GM12878 (cell line): ENCODE results near the gene KDM5C. TPM values are rescaled to one million over a fixed set of nuclear protein-coding genes. Genes with fewer than 3 reads are reported as not detected.

Experiments
- ATAC-seq: fragments of 200-7000 bp; cut with Tn5 transposase; 3 replicates; pipeline ENCODE4 v1.9.1; 2020; ENCODE audit warnings: mild to moderate bottlenecking, moderate library complexity
- BruUV-seq: library from RNA; stranded (reverse); fragments of 400-500 nt; replicated peaks from 2 replicates; lab custom pipeline; 2021; lab: Mats Ljungman, UMichigan
- CTCF ChIA-PET: fragments of 300-600 bp; sonication (Branson Sonifier 250); formaldehyde crosslinking; extraction: SDS; loops from one replicate; lab custom pipeline; 2021; ENCODE audit warnings: inconsistent platforms; lab: Yijun Ruan, JAX
- POLR2A ChIA-PET: fragments of 350-600 bp; formaldehyde crosslinking; extraction: SDS; loops from one replicate; lab custom pipeline; 2021; ENCODE audit warnings: inconsistent platforms; lab: Charles Lee
- RAD21 ChIA-PET: fragments of 300-600 bp; sonication (Branson Sonifier 250); formaldehyde crosslinking; loops from one replicate; lab custom pipeline; 2023; ENCODE audit warnings: antibody characterized with exemption; ENCODE audit not compliant: unreplicated experiment; lab: Charles Lee
- SMC1A ChIA-PET: fragments of 300-600 bp; sonication (Branson Sonifier 250); formaldehyde crosslinking; loops from one replicate; lab custom pipeline; 2023; ENCODE audit not compliant: unreplicated experiment, uncharacterized antibody; lab: Charles Lee
- DNase-seq: peaks from one replicate; pipeline ENCODE4 v3.0.0-alpha.2; 2011; ENCODE audit warnings: low read depth, low spot score
- FAIRE-seq: peaks from 3 replicates; lab custom pipeline; 2011; peaks lifted over from hg19 to GRCh38; lab: Jason Lieb, UNC
- H2AFZ ChIP-seq: 2 replicates; pipeline ENCODE4 v1.6.0; 2011; ENCODE audit warnings: low read depth, low read length, control low read depth; ENCODE audit not compliant: control insufficient read depth
- H3K27ac ChIP-seq: 2 replicates; pipeline ENCODE4 v1.5.1; 2011; ENCODE audit warnings: control low read depth; ENCODE audit not compliant: control insufficient read depth, insufficient read depth
- H3K27me3 ChIP-seq, 2 experiments: replicated peaks in 1 of 2; 2 replicates each; pipeline versions ENCODE4 v1.6.0 to v1.6.1; 2011; ENCODE audit warnings: low read length in 1 of 2; ENCODE audit not compliant: control insufficient read depth in 2 of 2, insufficient read depth in 2 of 2
- H3K36me3 ChIP-seq, 2 experiments: 2 replicates each; pipeline ENCODE4 v1.5.1; 2011; ENCODE audit warnings: low read length in 1 of 2; ENCODE audit not compliant: control insufficient read depth in 2 of 2, insufficient read depth in 2 of 2
- H3K4me1 ChIP-seq: 2 replicates; pipeline ENCODE4 v1.6.1; 2011; ENCODE audit warnings: mild to moderate bottlenecking, low read length, moderate library complexity, mixed read lengths; ENCODE audit not compliant: control insufficient read depth, insufficient read depth
- H3K4me2 ChIP-seq: 2 replicates; pipeline ENCODE4 v1.6.0; 2011; ENCODE audit warnings: control low read depth; ENCODE audit not compliant: control insufficient read depth, insufficient read depth
- H3K4me3 ChIP-seq: fragments of 200-600 bp; sonication (generic); 2 replicates; pipeline ENCODE4 v1.5.1; 2016
- H3K79me2 ChIP-seq: 2 replicates; pipeline ENCODE4 v1.6.0; 2011; ENCODE audit warnings: low read length; ENCODE audit not compliant: control insufficient read depth, insufficient read depth
- H3K9ac ChIP-seq: 2 replicates; pipeline ENCODE4 v1.8.0; 2011; ENCODE audit warnings: low read length, control low read depth, mixed read lengths; ENCODE audit not compliant: control insufficient read depth, insufficient read depth
- H3K9me3 ChIP-seq: replicated peaks from 3 replicates; pipeline ENCODE4 v1.5.1; 2011; ENCODE audit warnings: mild to moderate bottlenecking, low read length; ENCODE audit not compliant: control insufficient read depth, insufficient read depth
- H4K20me1 ChIP-seq: 2 replicates; pipeline ENCODE4 v1.6.0; 2011; ENCODE audit not compliant: control insufficient read depth, insufficient read depth
- BRCA1 ChIP-seq: IDR thresholded peaks from 2 replicates; pipeline ENCODE4 v1.6.1; 2011; ENCODE audit warnings: low read depth, low read length, improper control_type of control experiment
- CHD2 ChIP-seq: IDR thresholded peaks from 2 replicates; pipeline ENCODE4 v1.6.1; 2011; ENCODE audit warnings: low read depth, low read length, improper control_type of control experiment, borderline replicate concordance
- CREB1 ChIP-seq: IDR thresholded peaks from 2 replicates; pipeline ENCODE4 v1.6.1; 2012; ENCODE audit warnings: low read depth, mild to moderate bottlenecking, inconsistent platforms
- CREM ChIP-seq: IDR thresholded peaks from 2 replicates; pipeline ENCODE4 v1.6.1; 2014; ENCODE audit warnings: antibody characterized with exemption, low read depth
- FOXK2 ChIP-seq: fragments of 450-650 bp; IDR thresholded peaks from 2 replicates; pipeline ENCODE4 v1.6.1; 2017; ENCODE audit warnings: mild to moderate bottlenecking, moderate library complexity
- KLF5 ChIP-seq: fragments of 450-650 bp; IDR thresholded peaks from 2 replicates; pipeline ENCODE4 v1.6.1; 2014; ENCODE audit warnings: mild to moderate bottlenecking; ENCODE audit not compliant: partially characterized antibody
- MTA3 ChIP-seq: IDR thresholded peaks from 2 replicates; pipeline ENCODE4 v1.6.1; 2012; ENCODE audit warnings: low read length, inconsistent platforms, borderline replicate concordance
- NBN ChIP-seq: fragments of 450-650 bp; IDR thresholded peaks from 2 replicates; pipeline ENCODE4 v1.6.1; 2016
- RELA ChIP-seq: fragments of 450-650 bp; IDR thresholded peaks from 2 replicates; pipeline ENCODE4 v1.8.0; 2014; ENCODE audit warnings: borderline replicate concordance; ENCODE audit not compliant: partially characterized antibody
- SREBF2 ChIP-seq: IDR thresholded peaks from 2 replicates; pipeline ENCODE4 v1.6.1; 2012; ENCODE audit warnings: mild to moderate bottlenecking, low read length
- WRNIP1 ChIP-seq: IDR thresholded peaks from 2 replicates; pipeline ENCODE4 v1.6.1; 2011; ENCODE audit warnings: low read depth, low read length, improper control_type of control experiment, borderline replicate concordance
- ZBED1 ChIP-seq: IDR thresholded peaks from 2 replicates; pipeline ENCODE4 v1.6.1; 2016; ENCODE audit warnings: borderline replicate concordance
- ZBTB40 ChIP-seq: fragments of 450-650 bp; IDR thresholded peaks from 2 replicates; pipeline ENCODE4 v1.6.1; 2016; ENCODE audit warnings: mild to moderate bottlenecking, moderate library complexity, borderline replicate concordance
- ZNF207 ChIP-seq: fragments of 450-650 bp; IDR thresholded peaks from 2 replicates; pipeline ENCODE4 v1.6.1; 2014; ENCODE audit warnings: antibody characterized with exemption, mild to moderate bottlenecking, borderline replicate concordance
- WGBS: methylation state at CpG from one replicate; pipeline ENCODE4 v1.1.6; 2016; ENCODE audit warnings: low lambda C conversion rate; ENCODE audit not compliant: insufficient replicate concordance, insufficient coverage; ENCODE audit errors: missing lambda C conversion rate; 5-methylcytosine and 5-hydroxymethylcytosine counted together
- in situ Hi-C: fragments of 300-500 bp; cut with MboI; formaldehyde crosslinking; loops from 9 replicates; pipeline ENCODE4 v1.14.3; 2018; ENCODE audit warnings: mixed read lengths
- intact Hi-C: fragments of 100-400 bp; cut with micrococcal nuclease; formaldehyde crosslinking; loops from one replicate; pipeline ENCODE4 v1.14.2; 2022; ENCODE audit not compliant: unreplicated experiment
- polyA plus RNA-seq, 11 experiments: library from polyadenylated mRNA; depleted of rRNA in 4 of 11; unstranded in 6 of 11; stranded (reverse) in 5 of 11; fragments of >200 nt; fragmentation: Nextera tagmentation in 4 of 11; fragmentation: Illumina TruSeq in 1 of 11; extraction: Ambion mirVana in 4 of 11; extraction: Trizol in 1 of 11; gene quantifications; 1 replicate in 1 of 11; 2 replicates in 10 of 11; pipeline versions ENCODE4 v1.2.1 to v1.2.3, GENCODE V29; 2011 to 2016; ENCODE audit warnings: inconsistent platforms in 2 of 11, missing spikeins in 2 of 11, low read depth in 1 of 11
- total RNA-seq, 4 experiments: library from RNA; depleted of rRNA in 3 of 4; stranded (reverse); fragments of >200 nt in 3 of 4; fragmentation: Illumina TruSeq in 1 of 4; extraction: Trizol in 1 of 4; gene quantifications; 2 replicates each; pipeline versions ENCODE4 v1.2.1 to v1.2.3, GENCODE V29; 2013 to 2021

KDM5C gene
- total and polyA plus RNA-seq, 10 of the 15 experiments (the other 5 are each of a cell fraction or from before 2014, with no cell fraction given), result 1.5 to 110 (median 53.0) TPM

GRCh38 chrX:53236025-53236679 lies 11.1 kb upstream of the KDM5C start:
- H4K20me1 ChIP-seq, result no peaks in the 10 kb centered on the region
- H3K36me3 ChIP-seq, result no peaks in the 10 kb centered on the region
- BruUV-seq, result no TSS peak
- ChIA-PET CTCF (no interaction called here), POLR2A (no interaction called here), RAD21 (no interaction called here)
- H3K4me1 ChIP-seq, result no peaks in the 10 kb centered on the region
- WGBS, result 46% methylated on average over 19 of the region's 20 CpGs
- H3K9me3 ChIP-seq, result no peaks in the 10 kb centered on the region; the same call in 2 of the 3 replicates
- H3K4me2 ChIP-seq, result no peak overlapping the region
- DNase-seq, result no peak
- in situ Hi-C loops (no loop called here), intact Hi-C loops (no loop called here)
- no peak overlapping the region for H3K4me3 ChIP-seq
- H2AFZ ChIP-seq, result no peak overlapping the region
- H3K27me3 ChIP-seq, result no peaks in the 10 kb centered on the region; a peak in 1 of 4 replicates
- H3K79me2 ChIP-seq, result no peaks in the 10 kb centered on the region
- no peak overlapping the region for H3K9ac ChIP-seq
- TF ChIP-seq MTA3 (no peak), SREBF2 (no peak), CREB1 (no peak), CHD2 (no peak), ZNF207 (no peak), WRNIP1 (no peak), RELA (no peak), CREM (no peak), NBN (no peak)
- TF ChIP-seq, all 136 proteins: peak for 0
- SMC1A ChIA-PET, result interaction anchor here (1.7 kb wide), 1 partner anchor 10 kb away, joined by 6 read pairs; no protein-coding TSS in a partner anchor
- FAIRE-seq, result no peak
- ATAC-seq, result no peak; the same call in 2 of the 3 replicates
- H3K27ac ChIP-seq, result no peak overlapping the region

- no TSS peak for BruUV-seq
- ATAC-seq (no peak), DNase-seq (no peak), FAIRE-seq (no peak)
- Histone ChIP-seq H3K27me3 (no peaks in the 10 kb centered on the region; a peak in 1 of 4 replicates), H3K4me2 (no peak overlapping the region), H3K27ac (no peak overlapping the region), H3K36me3 (no peaks in the 10 kb centered on the region), H3K9me3 (no peaks in the 10 kb centered on the region; the same call in 2 of the 3 replicates), H2AFZ (no peak overlapping the region), H3K4me3 (no peak overlapping the region), H3K4me1 (no peaks in the 10 kb centered on the region), H4K20me1 (no peaks in the 10 kb centered on the region), H3K9ac (no peak overlapping the region), H3K79me2 (no peaks in the 10 kb centered on the region)
- CTCF ChIA-PET, result no interaction called here
- intact Hi-C loops, result no loop called here
- POLR2A ChIA-PET, result no interaction called here
- in situ Hi-C loops, result no loop called here
- 53% methylated on average over 12 of the region's 12 CpGs for WGBS
- RAD21 ChIA-PET, result no interaction called here
- SMC1A ChIA-PET, result no interaction called here
- no peak for TF ChIP-seq ZBED1
- TF ChIP-seq BRCA1, result no peak
- no peak for TF ChIP-seq KLF5
- TF ChIP-seq ZBTB40, result no peak
- TF ChIP-seq FOXK2, result no peak
These were observed 10.6 kb upstream of the KDM5C start for GRCh38 chrX:53235566-53235965.
